Small intestine (tissue), 16 donors: Measurements from ENCODE around the gene ECE1. TPM values are rescaled to one million over a fixed set of nuclear protein-coding genes. Genes with fewer than 3 reads are reported as not detected.

Experiments
- DNase-seq, 2 donors: peaks; one replicate each; pipeline versions ENCODE4 v3.0.0 to v3.0.0-alpha.2; 2013
- FAIRE-seq: peaks from 2 replicates; lab custom pipeline; 2012; peaks lifted over from hg19 to GRCh38; lab: Jason Lieb, UNC
- H3K27ac ChIP-seq, 3 donors: one replicate each; pipeline ENCODE4 v1.5.1; 2013; ENCODE audit warnings: low read length in 2 of 3, mild to moderate bottlenecking in 2 of 3, control low read depth in 1 of 3, inconsistent platforms in 1 of 3, low read depth in 1 of 3, moderate library complexity in 1 of 3
- H3K27me3 ChIP-seq, 3 donors: one replicate each; pipeline ENCODE4 v1.6.1; 2013; ENCODE audit warnings: low read length in 3 of 3, inconsistent platforms in 1 of 3; ENCODE audit not compliant: control insufficient read depth in 3 of 3, insufficient read depth in 3 of 3
- H3K36me3 ChIP-seq, 3 donors: one replicate each; pipeline ENCODE4 v1.6.1; 2013; ENCODE audit warnings: low read length in 3 of 3, inconsistent platforms in 1 of 3, low read depth in 1 of 3, mild to moderate bottlenecking in 1 of 3, moderate library complexity in 1 of 3; ENCODE audit not compliant: control insufficient read depth in 3 of 3, insufficient read depth in 2 of 3
- H3K4me1 ChIP-seq, 3 donors: one replicate each; pipeline ENCODE4 v1.6.1; 2013; ENCODE audit warnings: low read length in 2 of 3, inconsistent platforms in 1 of 3, low read depth in 1 of 3, mild to moderate bottlenecking in 1 of 3, moderate library complexity in 1 of 3; ENCODE audit not compliant: control insufficient read depth in 3 of 3, insufficient read depth in 2 of 3
- H3K4me3 ChIP-seq, 3 donors: one replicate each; pipeline ENCODE4 v1.5.1; 2013; ENCODE audit warnings: low read length in 3 of 3, control low read depth in 1 of 3, inconsistent platforms in 1 of 3, low read depth in 1 of 3, mild to moderate bottlenecking in 1 of 3, moderate library complexity in 1 of 3
- H3K9me3 ChIP-seq, 2 donors: one replicate each; pipeline ENCODE4 v1.6.1; 2013; ENCODE audit warnings: low read depth in 1 of 2, low read length in 1 of 2; ENCODE audit not compliant: control insufficient read depth in 2 of 2, insufficient read depth in 1 of 2
- WGBS, 3 donors: extraction: QIAGEN DNeasy Blood & Tissue Kit; methylation state at CpG; one replicate each; pipeline ENCODE4 v1.1.7; 2013; 5-methylcytosine and 5-hydroxymethylcytosine counted together
- long read RNA-seq, 10 donors: transcript quantifications; one replicate each; lab custom pipeline, GENCODE V29; 2026
- polyA plus RNA-seq, 4 donors: library from polyadenylated mRNA; stranded (reverse) in 3 of 4; unstranded in 1 of 4; fragments of 200-250 nt in 3 of 4; fragments of 120-200 nt in 1 of 4; gene quantifications; one replicate each; pipeline versions ENCODE4 v1.2.1 to v1.2.3, GENCODE V29; 2013
- donor health status: healthy with polysubstance abuse.
- donor health status: control.
- donor health status: control.
- donor health status: Bipolar disorder and iron deficiency.
- donor health status: healthy.

ECE1 gene
- polyA plus RNA-seq: 10 to 100 TPM; 20.8 to 68.9 (median 40.4) TPM
- long read RNA-seq, donor 1: 0 reads
- long read RNA-seq, donor 2, full-length matches to known transcripts: 3 of 3 reads
- long read RNA-seq, donor 2, partial matches to known transcripts: 0 of 3 reads
- long read RNA-seq, donor 2, other reads (novel, unspliced or antisense): 0 of 3 reads
- long read RNA-seq, donor 3, full-length matches to known transcripts: 5 of 14 reads
- long read RNA-seq, donor 3, partial matches to known transcripts: 9 of 14 reads
- long read RNA-seq, donor 3, other reads (novel, unspliced or antisense): 0 of 14 reads
- long read RNA-seq, donor 4: 0 reads
- long read RNA-seq, donor 5, partial matches to known transcripts: 0 of 2 reads
- long read RNA-seq, donor 5, other reads (novel, unspliced or antisense): 0 of 2 reads
- long read RNA-seq, donor 6, partial matches to known transcripts: 6 of 8 reads
- long read RNA-seq, donor 6, other reads (novel, unspliced or antisense): 0 of 8 reads
- long read RNA-seq, donor 7: 0 reads
- long read RNA-seq, donor 8, partial matches to known transcripts: 0 of 1 reads
- long read RNA-seq, donor 8, other reads (novel, unspliced or antisense): 0 of 1 reads
- long read RNA-seq, donor 9, partial matches to known transcripts: 0 of 1 reads
- long read RNA-seq, donor 9, other reads (novel, unspliced or antisense): 0 of 1 reads
- long read RNA-seq, donor 10, full-length matches to known transcripts: 10 of 28 reads
- long read RNA-seq, donor 10, partial matches to known transcripts: 18 of 28 reads
- long read RNA-seq, donor 10, other reads (novel, unspliced or antisense): 0 of 28 reads

DNA sequence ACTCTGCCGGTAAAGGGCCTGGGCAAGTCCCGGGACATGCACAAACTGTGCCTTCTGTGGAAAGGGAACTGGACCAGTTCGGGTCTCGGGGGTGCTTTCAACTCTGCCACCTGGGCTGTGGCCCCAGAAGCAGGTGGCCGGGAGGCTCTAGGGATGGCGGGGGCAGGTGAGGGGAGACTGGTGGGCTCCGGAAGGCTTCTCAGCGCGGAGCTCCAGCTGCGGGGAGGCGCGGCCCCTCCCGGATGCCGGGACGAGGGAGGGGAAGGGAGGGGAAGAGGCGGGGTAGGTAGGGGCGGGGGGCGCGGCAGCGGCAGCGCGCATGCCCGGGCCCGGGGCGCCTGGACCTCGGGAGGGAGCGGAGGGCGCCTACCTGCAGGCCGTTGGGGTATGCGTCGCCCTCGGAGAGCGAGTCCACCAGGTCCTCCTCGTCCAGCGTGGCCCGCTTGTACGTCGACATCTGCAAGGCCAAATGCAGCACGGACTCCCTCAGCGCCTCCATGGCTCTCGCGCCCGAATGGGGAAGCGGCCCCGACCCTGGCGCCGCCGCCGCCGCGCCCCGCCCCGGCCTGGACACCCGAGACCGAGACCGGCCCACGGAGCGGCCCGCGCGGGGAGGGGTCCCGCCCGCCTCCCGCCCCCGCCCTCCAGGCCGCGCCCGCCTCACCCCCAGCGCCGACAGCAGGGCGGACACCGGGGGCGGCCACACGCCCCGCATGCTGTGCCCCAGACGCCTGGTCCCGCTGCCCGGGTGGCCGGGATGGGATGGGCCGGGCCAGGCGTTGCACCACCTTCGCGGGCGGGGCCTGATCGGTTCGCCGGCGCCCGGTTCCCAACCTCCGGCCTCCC, at the start of gene ECE1:
TSS of gene ECE1 (minus strand) at position 764 of the 846 bp plus-strand sequence. CDS start at position 715, 49 bp downstream.
- H3K27me3 ChIP-seq: no peaks in the 10 kb centered on the region
- H3K36me3 ChIP-seq: peaks cover 0 to 21% (median 2%) of the 10 kb centered on the region in 3 donors
- DNase-seq: peak; percentile 39 to 53
- H3K27ac ChIP-seq: peak within 1 kb of the TSS in 2 of 3 donors; percentile 2 to 73
- FAIRE-seq: no peak
- WGBS, 3 donors: 1 to 2% (median 1%) methylated on average over 39 to 90 of the region's 90 CpGs
- H3K4me1 ChIP-seq: peaks cover 0 to 39% (median 15%) of the 10 kb centered on the region in 3 donors
- peak within 1 kb of the TSS; percentile 50 to 78 (median 64) for H3K4me3 ChIP-seq
- no peaks in the 10 kb centered on the region for H3K9me3 ChIP-seq

DNA sequence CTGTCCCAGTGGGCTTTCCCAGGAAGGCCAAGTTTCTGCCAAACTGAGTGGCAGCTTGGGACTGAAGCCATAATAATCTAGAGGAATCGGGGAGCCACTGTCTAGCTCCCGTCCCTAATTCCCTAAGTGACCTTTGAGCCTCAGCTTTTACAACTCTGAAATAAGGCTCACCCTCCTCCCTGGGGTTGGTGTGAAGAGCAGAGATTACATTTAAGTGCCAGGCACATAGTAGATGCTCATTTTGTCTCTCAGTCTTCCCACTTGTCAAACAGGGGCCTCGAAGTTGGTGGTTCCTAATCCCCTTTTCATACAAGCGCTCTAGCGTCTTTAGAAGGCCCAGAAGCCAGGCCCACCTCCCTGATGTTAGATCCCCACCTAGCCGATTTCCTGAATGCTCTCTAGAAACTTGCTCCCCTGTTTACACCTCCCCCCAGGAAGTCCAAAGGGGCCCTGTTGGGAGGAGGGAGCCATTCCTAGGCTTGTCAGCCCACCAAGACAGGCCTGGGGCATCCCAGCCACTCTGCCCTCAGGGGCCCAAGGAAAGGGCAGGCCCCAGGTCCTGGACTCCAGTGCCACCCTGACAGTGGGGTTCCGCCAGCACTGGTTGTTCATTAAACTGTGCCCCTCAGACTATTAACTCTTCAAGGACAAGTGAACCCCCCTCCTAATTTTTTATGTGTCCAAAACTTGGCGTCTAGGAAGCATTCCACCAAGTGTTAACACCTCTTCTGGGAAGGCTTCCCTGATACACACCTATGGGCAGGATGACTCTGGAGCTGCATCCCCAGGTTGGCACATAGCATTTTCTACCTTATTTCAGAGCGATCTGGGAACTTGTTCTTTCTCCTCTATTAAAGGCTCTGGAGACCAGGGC, 49.3 kb upstream of the ECE1 start:
- H3K4me1 ChIP-seq: peaks cover 16 to 90% (median 43%) of the 10 kb centered on the region in 3 donors
- H3K4me3 ChIP-seq: no peak overlapping the region
- DNase-seq (peak in 1 of 2 donors; percentile 65), FAIRE-seq (no peak)
- H3K27me3 ChIP-seq: no peaks in the 10 kb centered on the region
- H3K9me3 ChIP-seq: no peaks in the 10 kb centered on the region
- WGBS, 3 donors: 65 to 73% (median 68%) methylated on average over 9 of the region's 9 CpGs
- H3K36me3 ChIP-seq: peaks cover 0 to 27% (median 0%) of the 10 kb centered on the region in 3 donors
- H3K27ac ChIP-seq: peak overlapping the region; percentile 39 to 87 (median 75)

DNA sequence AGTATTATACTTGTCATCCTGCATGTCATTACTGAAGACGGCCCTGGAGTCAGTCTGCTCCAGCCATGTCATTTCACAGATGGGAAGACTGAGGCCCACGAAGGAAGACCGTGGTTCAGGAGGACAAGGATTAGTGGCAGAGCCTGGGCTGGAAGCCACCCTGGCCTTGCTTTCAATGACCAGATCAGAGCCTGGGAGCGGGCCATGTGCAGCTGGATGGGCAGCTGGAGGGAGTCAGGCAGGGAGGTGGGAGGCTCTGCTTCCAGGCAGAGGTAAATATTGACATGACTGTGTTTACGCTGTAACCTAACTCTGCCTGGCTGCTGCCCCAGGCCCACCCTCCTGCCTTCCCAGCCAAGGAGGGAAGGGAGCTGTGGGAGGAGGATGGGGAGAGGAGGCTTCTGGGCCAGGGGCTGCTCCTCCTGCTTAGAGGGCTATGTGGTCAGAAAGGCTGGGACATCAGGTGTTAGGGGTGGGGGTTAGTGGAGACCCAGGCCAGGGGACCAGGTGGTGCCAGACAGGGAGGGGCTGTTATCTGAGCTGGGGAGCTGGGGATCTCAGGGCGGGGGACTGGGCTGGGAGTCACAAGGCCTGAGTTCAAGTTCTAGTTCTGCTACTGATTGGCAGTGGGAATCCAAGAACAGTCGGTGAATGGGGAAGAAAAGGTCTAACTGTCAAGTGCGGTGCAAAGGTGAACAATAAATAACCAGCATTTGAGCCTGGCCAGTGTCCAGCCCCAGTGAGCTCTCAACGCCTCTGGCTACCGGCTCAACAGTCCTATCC, 48.5 kb upstream of the ECE1 start:
- H3K4me3 ChIP-seq: no peak overlapping the region
- H3K4me1 ChIP-seq: peaks cover 16 to 90% (median 42%) of the 10 kb centered on the region in 3 donors
- WGBS, 3 donors: 25 to 49% (median 38%) methylated on average over 10 of the region's 10 CpGs
- DNase-seq (peak; percentile 73 to 81), FAIRE-seq (no peak)
- peaks cover 0 to 31% (median 0%) of the 10 kb centered on the region in 3 donors for H3K36me3 ChIP-seq
- H3K9me3 ChIP-seq: no peaks in the 10 kb centered on the region
- peak overlapping the region; percentile 39 to 87 (median 75) for H3K27ac ChIP-seq
- H3K27me3 ChIP-seq: no peaks in the 10 kb centered on the region

DNA sequence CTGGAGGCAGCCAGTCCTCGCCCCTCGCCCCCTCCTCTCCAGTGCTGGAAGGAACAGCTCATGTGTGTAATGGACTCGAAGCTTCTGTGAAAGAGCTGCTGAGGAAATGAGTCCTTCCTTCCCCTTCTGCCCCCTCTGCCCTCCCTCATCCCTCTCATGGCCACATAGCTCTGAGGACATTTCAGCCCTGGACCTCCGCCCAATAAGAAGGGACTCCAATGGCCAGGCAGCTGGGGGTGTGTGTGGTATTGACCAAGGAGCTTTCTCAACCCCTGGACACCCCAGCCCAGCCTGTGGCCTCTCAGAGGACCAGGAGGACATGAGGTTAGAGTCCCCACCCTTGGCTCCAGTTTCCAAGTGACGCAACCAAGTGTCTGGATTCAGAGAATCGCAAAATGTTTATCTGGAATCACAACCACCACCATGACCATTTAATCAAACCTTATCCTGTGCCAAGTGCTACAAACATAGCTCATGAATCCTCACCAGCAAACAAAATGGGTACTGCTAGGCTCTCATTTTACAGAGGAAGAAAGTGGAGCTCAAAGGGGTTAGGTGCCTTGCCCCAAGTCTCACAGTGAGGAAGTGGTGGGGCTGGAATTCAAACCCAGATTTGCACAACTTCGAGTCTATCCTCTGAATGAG, 47.8 kb upstream of the ECE1 start:
- Histone ChIP-seq H3K4me3 (no peak overlapping the region), H3K27me3 (no peaks in the 10 kb centered on the region), H3K9me3 (no peaks in the 10 kb centered on the region), H3K36me3 (peaks cover 0 to 31% (median 0%) of the 10 kb centered on the region in 3 donors), H3K27ac (peak overlapping the region; percentile 36 to 87 (median 39)), H3K4me1 (peaks cover 13 to 85% (median 40%) of the 10 kb centered on the region in 3 donors)
- peak; percentile 37 to 77 for DNase-seq
- WGBS, 3 donors: 42 to 50% (median 49%) methylated on average over 7 of the region's 7 CpGs
- FAIRE-seq: no peak

DNA sequence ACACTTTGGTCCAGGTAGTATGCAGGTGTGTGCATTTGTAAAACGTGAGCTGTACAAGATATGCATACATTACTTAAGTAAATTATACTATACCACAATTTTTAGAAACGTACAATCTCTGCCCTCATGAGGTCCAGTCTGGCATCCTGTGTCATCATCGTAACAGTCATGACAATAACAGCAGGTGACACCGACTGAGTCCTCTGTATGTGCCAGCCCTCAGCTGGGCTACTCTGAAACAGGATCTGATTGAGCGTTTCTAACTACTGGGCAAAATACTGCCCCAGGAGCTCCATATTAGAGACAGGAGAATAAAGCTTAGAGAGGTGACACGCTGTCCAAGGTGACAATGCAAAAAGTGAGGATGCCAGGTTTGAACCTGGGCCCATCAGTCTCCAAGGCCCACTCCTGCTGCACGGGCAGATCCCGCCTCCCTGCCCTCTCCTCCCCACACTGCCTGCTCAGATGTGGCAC, 47.2 kb upstream of the ECE1 start:
- Histone ChIP-seq H3K4me1 (peaks cover 12 to 83% (median 42%) of the 10 kb centered on the region in 3 donors), H3K27ac (peak overlapping the region; percentile 36 to 87 (median 39)), H3K9me3 (no peaks in the 10 kb centered on the region), H3K4me3 (no peak overlapping the region), H3K27me3 (no peaks in the 10 kb centered on the region), H3K36me3 (peaks cover 0 to 31% (median 0%) of the 10 kb centered on the region in 3 donors)
- no peak for FAIRE-seq
- DNase-seq: no peak
- 59 to 63% (median 63%) methylated on average over 8 of the region's 8 CpGs for WGBS, 3 donors

DNA sequence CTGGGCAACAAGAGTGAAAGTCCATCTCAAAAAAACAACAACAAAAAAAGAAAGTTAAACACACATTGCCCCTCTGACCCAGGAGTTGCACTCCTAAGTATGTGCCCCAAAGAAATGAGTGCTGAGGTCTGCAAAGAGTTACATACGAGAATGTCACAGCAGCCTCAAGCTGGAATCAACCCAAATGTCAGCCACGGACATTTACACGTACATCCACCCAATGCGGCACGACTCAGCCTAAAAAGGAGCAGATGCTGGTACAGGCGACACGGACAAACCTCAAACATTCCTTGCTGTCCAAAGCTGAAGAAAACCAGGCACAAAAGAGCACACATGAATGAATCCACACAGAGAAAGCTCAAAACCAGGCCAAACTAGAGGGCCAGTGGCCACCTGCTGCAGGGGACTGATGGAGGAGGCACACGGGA, 46.8 kb upstream of the ECE1 start:
- H3K4me1 ChIP-seq: peaks cover 13 to 82% (median 44%) of the 10 kb centered on the region in 3 donors
- DNase-seq (no peak), FAIRE-seq (no peak)
- WGBS, 3 donors: 64 to 65% (median 64%) methylated on average over 8 of the region's 8 CpGs
- peak overlapping the region in 2 of 3 donors; percentile 39 to 87 for H3K27ac ChIP-seq
- H3K4me3 ChIP-seq: no peak overlapping the region
- H3K9me3 ChIP-seq: no peaks in the 10 kb centered on the region
- H3K36me3 ChIP-seq: peaks cover 0 to 31% (median 0%) of the 10 kb centered on the region in 3 donors
- no peaks in the 10 kb centered on the region for H3K27me3 ChIP-seq
